ENCODE results near the gene TRIM64C. TPM values are rescaled to one million over a fixed set of nuclear protein-coding genes. Genes with fewer than 3 reads are reported as not detected.

Gene TRIM64C, protein sequence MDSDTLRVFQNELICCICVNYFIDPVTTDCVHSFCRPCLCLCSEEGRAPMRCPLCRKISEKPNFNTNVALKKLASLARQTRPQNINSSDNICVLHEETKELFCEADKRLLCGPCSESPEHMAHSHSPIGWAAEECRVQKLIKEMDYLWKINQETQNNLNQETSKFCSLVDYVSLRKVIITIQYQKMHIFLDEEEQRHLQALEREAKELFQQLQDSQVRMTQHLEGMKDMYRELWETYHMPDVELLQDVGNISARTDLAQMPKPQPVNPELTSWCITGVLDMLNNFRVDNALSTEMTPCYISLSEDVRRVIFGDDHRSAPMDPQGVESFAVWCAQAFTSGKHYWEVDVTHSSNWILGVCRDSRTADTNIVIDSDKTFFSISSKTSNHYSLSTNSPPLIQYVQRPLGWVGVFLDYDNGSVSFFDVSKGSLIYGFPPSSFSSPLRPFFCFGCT
- total RNA-seq (2022; extraction: Qiagen RNA extraction; ENCODE audit: low read depth): not detected in 5 replicates

DNA sequence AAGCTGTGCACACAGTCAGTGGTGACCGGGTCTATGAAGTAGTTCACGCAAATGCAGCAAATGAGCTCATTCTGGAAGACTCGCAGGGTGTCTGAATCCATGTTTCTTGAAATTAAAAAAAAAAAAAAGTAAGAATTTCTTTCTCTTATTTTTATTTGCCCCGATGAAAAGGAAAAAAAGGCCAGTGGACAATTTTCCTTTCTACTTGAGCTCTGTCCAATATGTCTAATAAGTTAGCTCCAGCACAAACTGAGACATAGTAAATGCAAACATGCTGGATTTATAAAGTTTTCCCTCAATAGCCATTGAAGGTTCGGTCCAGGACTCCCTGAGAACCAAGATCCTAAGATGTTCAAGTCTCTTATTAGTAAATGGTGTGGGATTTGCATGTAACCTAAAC lies at the start of gene TRIM64C:
Gene TRIM64C (minus strand): TSS at position 101 of the 400 bp plus-strand sequence. CDS start 0 bp downstream, at position 101.

DNA sequence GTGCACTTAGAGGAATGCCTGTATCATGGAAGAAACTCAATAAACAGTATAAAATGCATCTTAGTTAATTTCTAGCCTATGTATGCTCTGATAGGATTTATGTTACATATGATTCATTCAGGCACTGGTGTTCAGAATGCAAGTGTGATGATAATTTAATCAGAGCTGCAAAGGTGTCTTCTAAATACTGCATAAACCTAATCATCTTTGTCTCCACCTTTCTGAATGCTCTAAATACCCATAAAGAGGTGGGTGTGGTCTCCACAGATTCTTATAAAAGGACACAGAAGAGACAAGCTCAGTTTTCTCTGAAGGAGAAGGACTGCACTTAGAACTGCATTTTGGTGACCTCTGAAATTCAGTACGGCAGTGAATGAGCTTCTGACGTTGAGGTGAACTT lies 30.4 kb downstream of the TRIM64C start, which contains the start of gene TRIM49B:
Gene TRIM49B (plus strand): TSS at position 301 of the 400 bp plus-strand sequence. CDS start 2,777 bp downstream, outside the sequence.

Other genes starting within 250 kb of the TRIM64C start
- not detected in 5 replicates for gene TRIM51G, start 75.2 kb downstream of the TRIM64C start, total RNA-seq (2022; extraction: Qiagen RNA extraction; ENCODE audit: low read depth)
- gene TRIM49B, start 30.3 kb downstream of the TRIM64C start, total RNA-seq (2022; extraction: Qiagen RNA extraction; ENCODE audit: low read depth): not detected in 5 replicates
- gene FOLH1, start 149.5 kb upstream of the TRIM64C start, total RNA-seq (2022; extraction: Qiagen RNA extraction; ENCODE audit: low read depth): not detected in 5 replicates